Measurements from ENCODE around the gene A3GALT2. TPM values are rescaled to one million over a fixed set of nuclear protein-coding genes. Genes with fewer than 3 reads are reported as not detected.
"Not testable (repeated sequence)": the region's sequence is repeated elsewhere in the genome, so short reads cannot be mapped to it uniquely, and the experiment has no call there.

The A3GALT2 gene
- total and polyA plus RNA-seq, 2 experiments from 2014 or later = not detected

DNA sequence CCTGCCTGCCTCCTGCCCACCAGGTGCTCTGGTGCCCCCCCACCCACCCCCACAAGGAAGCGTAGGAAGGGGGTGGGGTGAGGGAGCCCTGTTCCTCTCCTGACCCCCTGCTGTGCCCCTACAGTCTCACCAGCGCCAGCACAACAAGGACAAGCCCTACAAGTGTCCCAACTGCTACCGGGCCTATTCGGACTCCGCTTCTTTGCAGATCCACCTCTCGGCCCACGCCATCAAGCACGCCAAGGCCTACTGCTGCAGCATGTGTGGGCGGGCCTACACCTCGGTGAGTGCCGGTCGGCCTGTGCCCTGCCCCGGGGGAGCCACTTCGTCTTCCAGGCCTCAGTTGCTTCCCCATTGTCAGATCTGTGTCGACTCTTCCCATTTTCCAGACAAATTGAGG, 25.9 kb downstream of the A3GALT2 start:
- Histone ChIP-seq H3K9me2 (ENCODE audit: insufficient read depth) (no peaks in the 10 kb centered on the region), H3K4me3 (no peak overlapping the region), H3K4me1 (ENCODE audit: insufficient read depth) (no peaks in the 10 kb centered on the region), H3F3A (ENCODE audit: insufficient read depth) (no peaks in the 10 kb centered on the region), H4K20me1 (ENCODE audit: insufficient read depth) (no peaks in the 10 kb centered on the region), H3K4me2 (ENCODE audit: unreplicated experiment) (no peak overlapping the region), H2AFZ (no peak overlapping the region), H3K36me3 (ENCODE audit: low read depth) (no peaks in the 10 kb centered on the region), H3K9me3 (ENCODE audit: low read depth) (no peaks in the 10 kb centered on the region), H3K27me3 (replicated peaks; ENCODE audit: insufficient read depth) (no peaks in the 10 kb centered on the region), H3K27ac (no peak overlapping the region), H3K79me2 (ENCODE audit: insufficient read depth) (no peaks in the 10 kb centered on the region), H3K9ac (no peak overlapping the region)
- TF ChIP-seq EZH2 (IDR thresholded peaks at IDR 0.05; ENCODE audit: insufficient read depth, poor library complexity, severe bottlenecking) (no peak), EZH2phosphoT487 (IDR thresholded peaks at IDR 0.05; ENCODE audit: insufficient read depth, low read depth) (no peak)
- 62% methylated on average over 15 of the region's 15 CpGs for WGBS, 2 experiments (ENCODE audit: low coverage in 1 of 2, low lambda C conversion rate in 2 of 2, missing lambda C conversion rate in 2 of 2)
- in situ Hi-C loops (cut with MboI) = loop anchor here (5.0 to 25.0 kb wide), 2 partner anchors 72 to 167 kb away; partner anchors contain the start of gene ZSCAN20
- no peak for DNase-seq

DNA sequence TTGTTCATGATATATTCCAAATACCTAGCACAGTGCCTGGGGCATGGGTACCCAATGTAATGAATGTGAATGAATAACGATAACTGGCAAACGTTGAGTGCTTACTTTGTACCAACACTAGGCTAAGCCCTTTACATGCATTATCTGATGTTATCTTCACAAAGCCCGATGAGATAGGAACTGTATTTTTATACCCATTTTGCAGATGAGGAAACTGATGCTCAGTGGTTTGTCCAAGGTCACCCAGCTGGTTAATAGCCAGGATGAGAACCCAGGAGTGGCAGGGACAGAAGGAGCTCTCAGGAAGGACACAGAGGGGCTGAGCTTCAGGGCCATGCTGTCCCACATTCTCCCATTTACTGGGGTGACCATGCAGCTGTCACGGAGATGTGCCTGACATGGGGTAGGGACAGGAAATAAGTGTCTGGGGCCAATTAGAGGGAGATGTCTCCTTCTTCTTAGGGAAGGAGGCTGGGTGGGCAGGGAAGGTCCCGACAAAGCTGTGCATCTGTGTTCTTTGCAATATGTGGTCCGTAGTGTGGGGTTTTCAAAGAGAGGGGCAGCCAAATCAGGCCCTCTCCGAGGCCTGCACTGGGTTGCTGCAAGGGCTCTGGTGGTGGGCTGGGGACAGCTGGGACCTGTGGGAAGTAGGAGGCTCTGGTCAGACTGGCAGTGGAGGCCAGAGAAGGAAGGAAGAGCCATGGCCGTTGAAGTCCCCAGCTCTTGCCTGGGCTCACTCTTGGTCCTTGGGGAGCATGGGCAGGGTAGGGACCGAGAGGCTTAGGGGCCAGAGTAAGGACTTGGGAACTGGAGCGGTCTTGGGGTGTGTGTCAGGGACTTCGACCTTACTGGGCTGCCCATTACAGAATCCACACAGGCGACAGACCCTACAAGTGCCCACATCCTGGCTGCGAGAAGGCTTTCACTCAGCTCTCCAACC, 26.6 kb downstream of the A3GALT2 start:
- no peak overlapping the region for H3K27ac ChIP-seq
- no peaks in the 10 kb centered on the region for H3K4me1 ChIP-seq (ENCODE audit: insufficient read depth)
- H3F3A ChIP-seq (ENCODE audit: insufficient read depth) = no peaks in the 10 kb centered on the region
- 78 to 83% methylated on average over 13 of the region's 13 CpGs for WGBS, 2 experiments (ENCODE audit: low coverage in 1 of 2, low lambda C conversion rate in 2 of 2, missing lambda C conversion rate in 2 of 2)
- DNase-seq = no peak
- TF ChIP-seq EZH2 (IDR thresholded peaks at IDR 0.05; ENCODE audit: insufficient read depth, poor library complexity, severe bottlenecking) (no peak), EZH2phosphoT487 (IDR thresholded peaks at IDR 0.05; ENCODE audit: insufficient read depth, low read depth) (no peak)
- H2AFZ ChIP-seq = no peak overlapping the region
- H3K9ac ChIP-seq = no peak overlapping the region
- H3K27me3 ChIP-seq (replicated peaks; ENCODE audit: insufficient read depth) = no peaks in the 10 kb centered on the region
- in situ Hi-C loops (cut with MboI) = loop anchor here (5.0 to 25.0 kb wide), 2 partner anchors 73 to 168 kb away; partner anchors contain the start of gene ZSCAN20
- H3K9me2 ChIP-seq (ENCODE audit: insufficient read depth) = no peaks in the 10 kb centered on the region
- H3K9me3 ChIP-seq (ENCODE audit: low read depth) = no peaks in the 10 kb centered on the region
- no peaks in the 10 kb centered on the region for H4K20me1 ChIP-seq (ENCODE audit: insufficient read depth)
- no peak overlapping the region for H3K4me3 ChIP-seq
- H3K4me2 ChIP-seq (ENCODE audit: unreplicated experiment) = no peak overlapping the region
- no peaks in the 10 kb centered on the region for H3K79me2 ChIP-seq (ENCODE audit: insufficient read depth)
- no peaks in the 10 kb centered on the region for H3K36me3 ChIP-seq (ENCODE audit: low read depth)

DNA sequence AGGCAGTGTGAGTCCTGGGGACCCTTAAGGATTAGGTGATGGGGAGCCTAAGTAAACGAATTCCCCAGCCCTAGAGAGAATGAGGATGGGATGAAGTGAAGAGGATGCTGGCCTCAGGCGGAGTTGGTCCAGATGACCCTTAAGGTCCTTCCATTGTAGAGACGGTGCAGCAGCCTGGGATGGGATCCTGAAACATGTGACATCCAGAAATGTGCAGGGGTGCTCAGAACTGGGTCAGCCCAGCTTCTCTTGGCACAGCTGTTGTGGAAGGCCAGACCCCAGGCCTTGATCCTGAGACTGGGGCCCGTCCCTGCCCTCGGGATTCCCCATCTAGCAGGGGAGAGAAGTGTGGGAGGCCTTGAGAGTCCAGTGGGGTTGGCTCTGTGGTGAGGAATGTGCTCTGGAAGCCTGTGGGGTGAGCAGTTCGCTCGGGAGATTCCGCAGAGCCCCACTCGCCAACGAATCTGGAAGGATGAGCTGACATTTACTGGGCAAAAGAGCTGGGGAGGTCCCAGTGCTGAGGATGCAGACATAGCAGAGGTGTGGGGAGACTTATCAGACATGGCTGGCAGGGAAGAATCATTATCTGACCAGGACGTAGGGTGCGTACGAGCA, 28.1 kb downstream of the A3GALT2 start:
- Histone ChIP-seq H3K4me2 (ENCODE audit: unreplicated experiment) (no peak overlapping the region), H3K9ac (no peak overlapping the region), H3K79me2 (ENCODE audit: insufficient read depth) (no peaks in the 10 kb centered on the region), H3K4me1 (ENCODE audit: insufficient read depth) (no peaks in the 10 kb centered on the region), H3K27ac (no peak overlapping the region), H4K20me1 (ENCODE audit: insufficient read depth) (no peaks in the 10 kb centered on the region), H3K9me3 (ENCODE audit: low read depth) (no peaks in the 10 kb centered on the region), H3K27me3 (replicated peaks; ENCODE audit: insufficient read depth) (no peaks in the 10 kb centered on the region), H3K4me3 (no peak overlapping the region), H3F3A (ENCODE audit: insufficient read depth) (no peaks in the 10 kb centered on the region), H2AFZ (no peak overlapping the region), H3K9me2 (ENCODE audit: insufficient read depth) (no peaks in the 10 kb centered on the region), H3K36me3 (ENCODE audit: low read depth) (no peaks in the 10 kb centered on the region)
- in situ Hi-C loops (cut with MboI) = loop anchor here (25.0 kb wide), 1 partner anchor 169 kb away; the partner anchor contains the start of gene ZSCAN20
- DNase-seq = no peak
- TF ChIP-seq EZH2 (IDR thresholded peaks at IDR 0.05; ENCODE audit: insufficient read depth, poor library complexity, severe bottlenecking) = no peak
- no peak for TF ChIP-seq EZH2phosphoT487 (IDR thresholded peaks at IDR 0.05; ENCODE audit: insufficient read depth, low read depth)
- WGBS, 2 experiments (ENCODE audit: low coverage in 1 of 2, low lambda C conversion rate in 2 of 2, missing lambda C conversion rate in 2 of 2) = 74 to 78% methylated on average over 13 of the region's 13 CpGs

DNA sequence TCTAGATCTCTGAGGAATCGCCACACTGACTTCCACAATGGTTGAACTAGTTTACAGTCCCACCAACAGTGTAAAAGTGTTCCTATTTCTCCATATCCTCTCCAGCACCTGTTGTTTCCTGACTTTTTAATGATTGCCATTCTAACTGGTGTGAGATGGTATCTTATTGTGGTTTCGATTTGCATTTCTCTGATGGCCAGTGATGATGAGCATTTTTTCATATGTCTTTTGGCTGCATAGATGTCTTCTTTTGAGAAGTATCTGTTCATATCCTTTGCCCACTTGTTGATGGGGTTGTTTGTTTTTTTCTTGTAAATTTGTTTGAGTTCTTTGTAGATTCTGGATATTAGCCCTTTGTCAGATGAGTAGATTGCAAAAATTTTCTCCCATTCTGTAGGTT, 30.3 kb downstream of the A3GALT2 start:
- in situ Hi-C loops (cut with MboI) = loop anchor here (25.0 kb wide), 1 partner anchor 172 kb away; the partner anchor contains the start of gene ZSCAN20
- H3K4me1 ChIP-seq (ENCODE audit: insufficient read depth); H3K9me2 ChIP-seq (ENCODE audit: insufficient read depth); H3K4me2 ChIP-seq (ENCODE audit: unreplicated experiment); H3K79me2 ChIP-seq (ENCODE audit: insufficient read depth); H3K9ac ChIP-seq; H3K9me3 ChIP-seq (ENCODE audit: low read depth); H3K36me3 ChIP-seq (ENCODE audit: low read depth); H3K27me3 ChIP-seq (replicated peaks; ENCODE audit: insufficient read depth); H3K27ac ChIP-seq; H3K4me3 ChIP-seq; DNase-seq; H4K20me1 ChIP-seq (ENCODE audit: insufficient read depth); H2AFZ ChIP-seq; H3F3A ChIP-seq (ENCODE audit: insufficient read depth): not testable (repeated sequence)
- WGBS, 2 experiments (ENCODE audit: low coverage in 1 of 2, low lambda C conversion rate in 2 of 2, missing lambda C conversion rate in 2 of 2) = 95 to 96% methylated on average over 1 of the region's 2 CpGs
